Heart left ventricle (tissue), 13 donors: ENCODE results near the gene MUL1.

Experiments
- CTCF ChIP-seq, 12 donors: fragments of 200-600 bp; sonication (generic) in 4 of 12; IDR thresholded peaks; one replicate each; pipeline versions ENCODE4 v1.5.0 to v1.8.0; 2018 to 2022; ENCODE audit warnings: antibody characterized with exemption in 12 of 12, mild to moderate bottlenecking in 5 of 12
- POLR2A ChIP-seq, 2 donors: fragments of 450-650 bp; IDR thresholded peaks; one replicate each; pipeline ENCODE4 v1.6.1; 2017; ENCODE audit warnings: antibody characterized with exemption in 2 of 2, mild to moderate bottlenecking in 2 of 2, moderate library complexity in 2 of 2
- donor health status: ischemic (EF 13 %, LVEDD 7.1; RV severe dilation, severe dysfunction).
- donor health status: DM: no; HTN: yes; CAD: no.
- donor health status: DM: no; HTN: no; CAD: no.
- donor health status: ischemic (EF 25% LVEDD 6.9; RV normal size, moderate dysfunction).
- donor health status: ischemic (EF 25% LVEDD 5.7; RV mildly dilated, moderate dysfunction).
- donor health status: ischemic (EF 35%, LVEDD 5.7; RV mildly dilated, moderate dysfunction).
- donor health status: nonischemic (EF 11% LVEDD 7.7; RV severe dilation, severe dysfunction).
- donor health status: DM: yes; HTN: yes; CAD: no.
- donor health status: PGD.
- donor health status: ischemic (EF 29% LVEDD 5.4; RV normal size, mild dysfunction).
- donor health status: nonischemic (EF 23%, LVEDD 6.1; RV moderate dilation, normal function).

GRCh38 chr1:20496241-20496661 is 11.7 kb downstream of the MUL1 start:
- no peak for TF ChIP-seq POLR2A (IDR thresholded peaks at IDR 0.05)
- TF ChIP-seq CTCF (IDR thresholded peaks at IDR 0.05): no peak
